WTC11 (cell line): ENCODE data around the gene GPRC5C.

Experiments
- CTCF ChIP-seq: fragments of 200-600 bp; IDR thresholded peaks from 2 replicates; pipeline ENCODE4 v1.8.0; 2022; ENCODE audit warnings: antibody characterized with exemption
- ELF4 ChIP-seq: sonication (generic); formaldehyde crosslinking; IDR thresholded peaks from 2 replicates; pipeline ENCODE4 v1.8.1; 2022; ENCODE audit warnings: low read depth, mild to moderate bottlenecking, moderate library complexity, missing genetic modification reagents

- TF ChIP-seq ELF4 (CRISPR knock-in tag) (no peak), CTCF (no peak)
Observed at GRCh38 chr17:74471341-74471740, 39.5 kb downstream of the GPRC5C start.
